ENCODE results near the gene TSPAN14.

TSPAN14 gene

DNA sequence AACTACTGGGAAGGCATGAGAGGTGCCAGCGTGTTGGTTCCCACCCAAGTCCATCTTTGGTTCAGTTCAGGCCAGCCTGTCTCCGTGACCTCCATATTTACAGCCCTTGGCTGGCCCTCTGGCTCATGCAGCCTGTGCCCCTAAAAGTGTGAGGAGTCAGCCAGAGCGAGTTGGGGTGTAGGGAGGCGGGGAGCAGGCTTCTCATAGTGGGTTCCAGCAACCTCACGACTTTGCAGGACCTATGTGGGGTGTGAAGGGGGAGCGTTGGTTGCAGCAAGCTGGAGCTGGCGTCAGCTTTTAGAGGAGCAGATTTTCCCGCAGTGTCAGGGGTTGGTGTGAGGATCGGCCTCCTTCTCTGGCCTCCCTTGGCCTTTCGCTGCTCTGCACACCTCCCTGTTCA is 9.8 kb downstream of the TSPAN14 start:
- TF ChIP-seq, protein P1, sequence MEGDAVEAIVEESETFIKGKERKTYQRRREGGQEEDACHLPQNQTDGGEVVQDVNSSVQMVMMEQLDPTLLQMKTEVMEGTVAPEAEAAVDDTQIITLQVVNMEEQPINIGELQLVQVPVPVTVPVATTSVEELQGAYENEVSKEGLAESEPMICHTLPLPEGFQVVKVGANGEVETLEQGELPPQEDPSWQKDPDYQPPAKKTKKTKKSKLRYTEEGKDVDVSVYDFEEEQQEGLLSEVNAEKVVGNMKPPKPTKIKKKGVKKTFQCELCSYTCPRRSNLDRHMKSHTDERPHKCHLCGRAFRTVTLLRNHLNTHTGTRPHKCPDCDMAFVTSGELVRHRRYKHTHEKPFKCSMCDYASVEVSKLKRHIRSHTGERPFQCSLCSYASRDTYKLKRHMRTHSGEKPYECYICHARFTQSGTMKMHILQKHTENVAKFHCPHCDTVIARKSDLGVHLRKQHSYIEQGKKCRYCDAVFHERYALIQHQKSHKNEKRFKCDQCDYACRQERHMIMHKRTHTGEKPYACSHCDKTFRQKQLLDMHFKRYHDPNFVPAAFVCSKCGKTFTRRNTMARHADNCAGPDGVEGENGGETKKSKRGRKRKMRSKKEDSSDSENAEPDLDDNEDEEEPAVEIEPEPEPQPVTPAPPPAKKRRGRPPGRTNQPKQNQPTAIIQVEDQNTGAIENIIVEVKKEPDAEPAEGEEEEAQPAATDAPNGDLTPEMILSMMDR (IDR thresholded peaks at IDR 0.05; ENCODE audit: insufficient read depth, low read depth, low read length, missing control alignments), result no peak
- no peak for DNase-seq (ENCODE audit: low read depth)
- no peak overlapping the region for H3K4me3 ChIP-seq (ENCODE audit: low read length)

DNA sequence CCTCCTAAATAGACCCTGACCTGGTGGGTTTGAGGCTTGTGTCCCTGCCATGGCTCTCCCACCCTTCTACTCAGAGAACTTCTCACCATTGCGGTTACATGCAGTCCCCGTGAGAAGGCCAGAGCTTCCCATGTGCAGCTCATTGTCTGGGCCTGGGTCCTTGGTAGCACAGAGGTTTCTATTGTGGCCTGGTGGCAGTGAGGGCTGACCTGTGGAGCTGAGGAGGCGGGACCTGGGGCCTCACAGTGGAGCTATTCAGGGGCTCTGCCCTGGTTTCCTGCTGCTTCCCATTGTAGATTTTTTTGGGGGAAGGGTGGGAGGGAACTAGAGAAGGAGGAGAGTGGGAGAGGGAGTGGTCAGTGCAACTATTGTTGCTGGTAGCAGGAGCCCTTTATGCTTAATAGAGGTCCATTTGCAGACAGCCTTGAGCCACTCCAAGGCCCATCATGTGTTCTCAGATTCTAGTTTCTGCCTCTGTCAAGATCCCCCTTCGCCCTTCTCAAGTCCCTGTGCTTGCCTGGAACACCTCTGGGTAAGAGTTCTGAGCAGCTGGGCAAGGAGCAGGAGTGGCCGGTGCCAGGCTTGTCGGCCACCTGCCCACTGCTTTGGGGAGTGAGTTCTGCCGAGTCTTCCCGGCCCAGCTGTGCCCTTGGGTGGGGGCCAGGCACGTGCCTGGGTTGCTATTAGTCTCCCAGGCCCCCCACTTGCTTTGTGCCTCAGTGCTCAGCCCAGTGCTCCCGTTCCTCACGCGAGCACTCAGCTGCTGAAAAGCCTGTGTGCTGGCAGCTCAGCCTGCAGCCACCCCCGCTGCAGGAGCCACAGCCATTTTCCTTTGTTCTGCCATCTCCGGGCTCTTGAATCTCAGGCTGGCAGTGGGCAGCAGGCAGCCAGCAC is 10.7 kb downstream of the TSPAN14 start:
- TF ChIP-seq, protein P1 (IDR thresholded peaks at IDR 0.05; ENCODE audit: insufficient read depth, low read depth, low read length, missing control alignments), result no peak
- H3K4me3 ChIP-seq (ENCODE audit: low read length), result no peak overlapping the region
- DNase-seq (ENCODE audit: low read depth), result no peak

DNA sequence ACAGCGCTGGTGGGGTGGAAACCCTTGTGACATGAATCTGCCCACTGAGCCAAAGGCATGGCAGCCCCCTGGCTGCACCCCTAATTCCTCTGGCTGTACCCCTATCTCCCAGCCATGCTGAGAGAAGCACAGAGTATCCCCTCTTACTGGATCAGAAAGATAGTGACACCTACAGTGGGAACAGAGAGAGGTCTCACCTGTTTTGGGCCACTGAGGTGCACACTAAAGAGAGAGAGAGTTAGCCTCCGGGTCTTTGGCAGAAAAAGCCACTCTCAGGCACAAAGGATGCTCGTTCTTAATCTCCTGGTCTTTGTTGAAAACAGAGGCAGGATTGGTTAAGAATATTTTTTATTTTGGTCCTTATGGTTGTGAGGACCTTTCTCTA is 11.3 kb downstream of the TSPAN14 start:
- no peak for DNase-seq (ENCODE audit: low read depth)
- H3K4me3 ChIP-seq (ENCODE audit: low read length), result no peak overlapping the region
- TF ChIP-seq, protein P1 (IDR thresholded peaks at IDR 0.05; ENCODE audit: insufficient read depth, low read depth, low read length, missing control alignments), result no peak

DNA sequence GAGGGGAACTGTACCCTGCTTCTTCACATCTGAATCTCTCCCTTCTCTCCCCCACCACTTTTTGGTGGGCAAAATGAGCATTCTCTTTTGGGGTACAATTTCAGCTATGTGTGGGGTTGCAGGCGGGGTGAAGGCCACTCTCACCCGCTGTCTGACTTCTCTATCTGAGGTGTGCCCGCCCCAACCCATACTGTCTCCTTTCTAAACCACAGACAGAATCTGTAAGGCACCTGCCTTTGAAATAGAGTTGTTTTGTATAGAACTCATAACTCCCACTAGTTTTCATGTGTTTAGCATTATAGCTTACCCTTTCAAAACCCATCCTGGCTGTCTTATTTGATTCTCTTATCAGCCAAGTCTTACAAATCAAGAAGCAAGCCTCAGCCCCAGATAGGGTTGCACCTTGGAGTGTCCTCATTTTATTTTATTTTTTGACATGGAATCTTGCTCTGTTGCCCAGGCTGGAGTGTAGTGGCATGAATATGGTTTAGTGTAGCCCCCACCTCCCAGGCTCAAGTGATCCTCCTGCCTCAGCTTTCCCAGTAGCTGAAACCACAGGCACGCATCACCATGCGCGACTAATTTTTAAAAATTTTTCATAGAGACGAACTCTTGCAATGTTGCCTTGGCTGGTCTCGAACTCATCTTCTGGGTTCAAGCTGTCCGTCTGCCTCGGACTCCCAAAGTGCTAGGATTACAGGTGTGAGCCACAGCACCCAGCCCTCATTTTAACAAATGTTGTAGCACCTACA is 11.9 kb downstream of the TSPAN14 start:
- DNase-seq (ENCODE audit: low read depth), result no peak
- H3K4me3 ChIP-seq (ENCODE audit: low read length), result no peak overlapping the region
- TF ChIP-seq, protein P1 (IDR thresholded peaks at IDR 0.05; ENCODE audit: insufficient read depth, low read depth, low read length, missing control alignments), result no peak

DNA sequence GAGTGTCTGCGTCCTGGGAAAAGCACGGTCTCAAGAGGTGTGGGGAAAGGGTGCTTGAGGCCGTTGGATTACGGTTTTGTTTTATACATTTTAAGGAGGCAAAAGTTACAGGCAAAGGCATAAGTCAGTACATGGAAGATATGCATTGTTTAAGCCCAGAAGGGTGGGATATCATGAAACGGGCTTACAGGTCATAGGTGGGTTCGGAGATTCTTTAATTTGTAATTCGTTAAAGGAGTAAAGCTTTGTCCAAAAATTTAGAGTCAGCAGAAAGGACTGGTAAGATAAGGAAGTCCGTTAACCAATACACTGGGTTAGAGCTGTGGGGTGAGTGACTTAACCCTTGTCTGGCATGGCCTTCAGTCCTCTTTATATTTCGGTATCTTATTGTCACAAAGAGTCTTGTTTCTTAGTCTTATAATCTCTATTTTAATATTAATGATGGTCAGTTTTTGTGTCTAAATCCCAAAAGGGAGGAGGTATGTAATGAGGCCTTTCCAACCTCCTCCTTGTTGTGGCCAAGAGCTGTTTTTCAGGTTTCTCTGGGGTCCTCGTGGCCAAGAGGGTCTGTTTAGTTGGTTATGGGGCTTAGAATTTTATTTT is 12.7 kb downstream of the TSPAN14 start:
- no peak for DNase-seq (ENCODE audit: low read depth)
- H3K4me3 ChIP-seq (ENCODE audit: low read length), result no peak overlapping the region
- TF ChIP-seq, protein P1 (IDR thresholded peaks at IDR 0.05; ENCODE audit: insufficient read depth, low read depth, low read length, missing control alignments), result no peak

DNA sequence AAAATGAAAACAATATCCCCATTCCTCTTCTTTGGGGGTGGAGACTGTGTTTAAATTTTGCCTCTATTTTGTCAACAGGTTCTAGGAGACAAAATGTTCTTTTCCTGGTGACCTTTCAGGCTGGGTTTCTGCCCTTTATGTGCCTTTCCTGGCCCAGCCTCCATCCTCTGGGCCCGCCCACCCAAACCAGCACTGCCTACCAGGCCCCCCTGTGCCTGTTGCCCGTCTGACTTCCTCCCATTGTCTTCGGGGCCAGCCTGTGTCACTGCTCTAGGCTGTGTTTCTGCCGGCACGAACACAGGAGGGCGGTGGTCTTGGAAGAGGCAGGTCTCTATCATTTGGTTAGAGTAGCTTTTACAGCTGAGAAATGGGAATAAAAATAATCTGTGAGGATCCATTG is 13.9 kb downstream of the TSPAN14 start:
- DNase-seq (ENCODE audit: low read depth), result no peak
- no peak overlapping the region for H3K4me3 ChIP-seq (ENCODE audit: low read length)
- TF ChIP-seq, protein P1 (IDR thresholded peaks at IDR 0.05; ENCODE audit: insufficient read depth, low read depth, low read length, missing control alignments), result no peak

Data from epithelial cell of esophagus (primary cell).